Suprapubic skin (tissue), 4 donors: ENCODE results near the gene CDH13.

Source experiments
- POLR2A ChIP-seq, 2 donors: fragments of 450-650 bp; IDR thresholded peaks; one replicate each; pipeline ENCODE4 v1.6.1; 2017; ENCODE audit warnings: antibody characterized with exemption in 2 of 2, mild to moderate bottlenecking in 2 of 2, moderate library complexity in 2 of 2
- POLR2AphosphoS5 ChIP-seq, 3 donors: sonication (generic); formaldehyde crosslinking; IDR thresholded peaks; one replicate each; pipeline ENCODE4 v1.6.1; 2017; ENCODE audit warnings: antibody characterized with exemption in 3 of 3
- TF ChIP-seq, protein P1 (sequence below), 2 donors: fragments of 200-600 bp in 1 of 2; fragments of 450-650 bp in 1 of 2; sonication (generic) in 1 of 2; IDR thresholded peaks; one replicate each; pipeline ENCODE4 v1.5.1; 2016 to 2019; ENCODE audit warnings: antibody characterized with exemption in 2 of 2, mild to moderate bottlenecking in 1 of 2, moderate library complexity in 1 of 2

DNA sequence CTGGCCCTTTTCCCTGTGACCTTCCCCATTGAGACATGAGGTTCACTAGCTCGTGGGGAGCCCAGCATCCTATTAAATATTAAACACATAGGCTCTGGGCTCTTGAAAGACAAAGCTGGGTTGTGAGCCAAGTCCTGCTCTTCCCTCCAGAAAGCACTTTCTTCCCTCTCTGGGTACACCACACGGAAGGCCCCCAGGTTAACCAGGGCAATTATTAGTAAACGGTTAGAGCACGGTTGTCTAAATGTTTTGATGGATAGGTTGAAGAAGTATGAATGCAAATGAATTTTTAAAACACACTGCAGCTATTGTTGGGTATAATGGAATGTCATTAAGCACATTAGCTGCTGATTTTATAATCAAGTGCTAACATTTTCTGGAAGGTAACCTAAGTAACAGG lies 32.7 kb upstream of the CDH13 start:
- TF ChIP-seq, protein P1, sequence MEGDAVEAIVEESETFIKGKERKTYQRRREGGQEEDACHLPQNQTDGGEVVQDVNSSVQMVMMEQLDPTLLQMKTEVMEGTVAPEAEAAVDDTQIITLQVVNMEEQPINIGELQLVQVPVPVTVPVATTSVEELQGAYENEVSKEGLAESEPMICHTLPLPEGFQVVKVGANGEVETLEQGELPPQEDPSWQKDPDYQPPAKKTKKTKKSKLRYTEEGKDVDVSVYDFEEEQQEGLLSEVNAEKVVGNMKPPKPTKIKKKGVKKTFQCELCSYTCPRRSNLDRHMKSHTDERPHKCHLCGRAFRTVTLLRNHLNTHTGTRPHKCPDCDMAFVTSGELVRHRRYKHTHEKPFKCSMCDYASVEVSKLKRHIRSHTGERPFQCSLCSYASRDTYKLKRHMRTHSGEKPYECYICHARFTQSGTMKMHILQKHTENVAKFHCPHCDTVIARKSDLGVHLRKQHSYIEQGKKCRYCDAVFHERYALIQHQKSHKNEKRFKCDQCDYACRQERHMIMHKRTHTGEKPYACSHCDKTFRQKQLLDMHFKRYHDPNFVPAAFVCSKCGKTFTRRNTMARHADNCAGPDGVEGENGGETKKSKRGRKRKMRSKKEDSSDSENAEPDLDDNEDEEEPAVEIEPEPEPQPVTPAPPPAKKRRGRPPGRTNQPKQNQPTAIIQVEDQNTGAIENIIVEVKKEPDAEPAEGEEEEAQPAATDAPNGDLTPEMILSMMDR (IDR thresholded peaks at IDR 0.05) = no peak
- no peak for TF ChIP-seq POLR2A (IDR thresholded peaks at IDR 0.05)
- TF ChIP-seq POLR2AphosphoS5 (IDR thresholded peaks at IDR 0.05) = no peak
